H9 (cell line): ENCODE results near the gene CDH22. TPM values are rescaled to one million over a fixed set of nuclear protein-coding genes. Genes with fewer than 3 reads are reported as not detected.

ENCODE experiments used
- DNase-seq: peaks from one replicate; pipeline ENCODE4 v3.0.0-alpha.2; 2017
- H2AFZ ChIP-seq: one replicate; pipeline ENCODE4 v1.6.1; 2013; ENCODE audit warnings: mild to moderate bottlenecking, low read length, control low read depth, moderate library complexity
- H2AK5ac ChIP-seq: 2 replicates; pipeline ENCODE4 v1.6.1; 2013; ENCODE audit warnings: low read length, control low read depth, mixed read lengths; ENCODE audit not compliant: insufficient read length
- H2BK120ac ChIP-seq: one replicate; pipeline ENCODE4 v1.6.1; 2013; ENCODE audit warnings: low read depth, mild to moderate bottlenecking, low read length, control low read depth, inconsistent platforms; ENCODE audit not compliant: poor library complexity, severe bottlenecking
- H2BK12ac ChIP-seq: 2 replicates; pipeline ENCODE4 v1.6.1; 2013; ENCODE audit warnings: low read length, control low read depth, mixed read lengths, low read depth; ENCODE audit not compliant: insufficient read length
- H2BK15ac ChIP-seq: 2 replicates; pipeline ENCODE4 v1.6.1; 2013; ENCODE audit warnings: low read depth, low read length, control low read depth
- H2BK20ac ChIP-seq: one replicate; pipeline ENCODE4 v1.6.1; 2013; ENCODE audit warnings: low read depth, mild to moderate bottlenecking, low read length, control low read depth, inconsistent platforms; ENCODE audit not compliant: poor library complexity, severe bottlenecking
- H2BK5ac ChIP-seq: 2 replicates; pipeline ENCODE4 v1.6.1; 2013; ENCODE audit warnings: low read length, control low read depth, mixed read lengths; ENCODE audit not compliant: insufficient read length
- H3K14ac ChIP-seq: 2 replicates; pipeline ENCODE4 v1.6.1; 2013; ENCODE audit warnings: low read length, control low read depth; ENCODE audit not compliant: insufficient read depth
- H3K18ac ChIP-seq: 2 replicates; pipeline ENCODE4 v1.6.1; 2013; ENCODE audit warnings: low read depth, mild to moderate bottlenecking, mixed read lengths, low read length, control low read depth; ENCODE audit not compliant: insufficient read length
- H3K23ac ChIP-seq: 2 replicates; pipeline ENCODE4 v1.6.1; 2013; ENCODE audit warnings: low read length, control low read depth, mixed read lengths, low read depth; ENCODE audit not compliant: insufficient read length
- H3K23me2 ChIP-seq: 2 replicates; pipeline ENCODE4 v1.6.1; 2013; ENCODE audit warnings: low read depth, mild to moderate bottlenecking, mixed read lengths, low read length, control low read depth; ENCODE audit not compliant: insufficient read length, poor library complexity, severe bottlenecking
- H3K27ac ChIP-seq: 2 replicates; pipeline ENCODE4 v1.5.1; 2013; ENCODE audit warnings: low read length, control low read depth, mixed read lengths, low read depth; ENCODE audit not compliant: insufficient read length
- H3K27me3 ChIP-seq: 2 replicates; pipeline ENCODE4 v1.6.1; 2013; ENCODE audit warnings: low read length, control low read depth, inconsistent platforms; ENCODE audit not compliant: insufficient read depth
- H3K4ac ChIP-seq: 2 replicates; pipeline ENCODE4 v1.6.1; 2013; ENCODE audit warnings: low read depth, mild to moderate bottlenecking, control low read depth, inconsistent platforms, low read length, moderate library complexity
- H3K4me1 ChIP-seq: 2 replicates; pipeline ENCODE4 v1.6.1; 2013; ENCODE audit warnings: low read length, control low read depth, inconsistent platforms; ENCODE audit not compliant: insufficient read depth
- H3K4me2 ChIP-seq: 2 replicates; pipeline ENCODE4 v1.6.1; 2013; ENCODE audit warnings: low read length, control low read depth, mixed read lengths; ENCODE audit not compliant: insufficient read length, insufficient read depth
- H3K56ac ChIP-seq: 2 replicates; pipeline ENCODE4 v1.6.1; 2013; ENCODE audit warnings: low read depth, mild to moderate bottlenecking, mixed read lengths, low read length, control low read depth; ENCODE audit not compliant: insufficient read length
- H3K79me1 ChIP-seq: 2 replicates; pipeline ENCODE4 v1.6.1; 2013; ENCODE audit warnings: low read depth, mild to moderate bottlenecking, moderate library complexity, low read length, control low read depth, inconsistent platforms; ENCODE audit not compliant: insufficient read depth, poor library complexity, severe bottlenecking
- H3K79me2 ChIP-seq: 2 replicates; pipeline ENCODE4 v1.6.1; 2013; ENCODE audit warnings: low read length, control low read depth, inconsistent platforms; ENCODE audit not compliant: insufficient read depth
- H3K9ac ChIP-seq: 2 replicates; pipeline ENCODE4 v1.6.1; 2013; ENCODE audit warnings: low read length, control low read depth, mixed read lengths; ENCODE audit not compliant: insufficient read length; ENCODE audit errors: extremely low read depth
- H3K9me3 ChIP-seq: one replicate; pipeline ENCODE4 v1.6.1; 2013; ENCODE audit warnings: low read depth, low read length, inconsistent platforms; ENCODE audit not compliant: control insufficient read depth
- H3T11ph ChIP-seq: one replicate; pipeline ENCODE4 v1.6.1; 2013; ENCODE audit warnings: mild to moderate bottlenecking, low read length, control low read depth, inconsistent platforms
- H4K20me1 ChIP-seq: one replicate; pipeline ENCODE4 v1.6.1; 2013; ENCODE audit not compliant: control insufficient read depth, insufficient read length, insufficient read depth
- H4K5ac ChIP-seq: 2 replicates; pipeline ENCODE4 v1.6.1; 2013; ENCODE audit warnings: low read depth, mild to moderate bottlenecking, mixed read lengths, low read length, control low read depth; ENCODE audit not compliant: insufficient read length
- H4K8ac ChIP-seq: replicated peaks from 2 replicates; pipeline ENCODE4 v1.6.1; 2013; ENCODE audit warnings: low read length, control low read depth, mixed read lengths, low read depth; ENCODE audit not compliant: insufficient read length
- H4K91ac ChIP-seq: 2 replicates; pipeline ENCODE4 v1.6.1; 2013; ENCODE audit warnings: low read depth, mild to moderate bottlenecking, moderate library complexity, mixed read lengths, low read length, control low read depth; ENCODE audit not compliant: insufficient read length
- H3K27ac Mint-ChIP-seq, 3 experiments: 2 replicates in 2 of 3; 3 replicates in 1 of 3; pipeline ENCODE4 v1.8.0; 2020 to 2021; ENCODE audit warnings: mixed read lengths in 3 of 3, mild to moderate bottlenecking in 1 of 3, moderate library complexity in 1 of 3
- H3K27me3 Mint-ChIP-seq: 2 replicates; pipeline ENCODE4 v1.8.0; 2021; ENCODE audit warnings: low read depth, mild to moderate bottlenecking, moderate library complexity, mixed read lengths
- H3K36me3 Mint-ChIP-seq, 3 experiments: 2 replicates in 2 of 3; 3 replicates in 1 of 3; pipeline ENCODE4 v1.8.0; 2020 to 2021; ENCODE audit warnings: low read depth in 3 of 3, mixed read lengths in 3 of 3; ENCODE audit not compliant: insufficient read depth in 1 of 3
- H3K4me1 Mint-ChIP-seq, 2 experiments: 2 replicates each; pipeline ENCODE4 v1.8.0; 2020; ENCODE audit warnings: mixed read lengths in 2 of 2
- H3K4me3 Mint-ChIP-seq, 2 experiments: 2 replicates in 1 of 2; 3 replicates in 1 of 2; pipeline ENCODE4 v1.8.0; 2020 to 2021; ENCODE audit warnings: mild to moderate bottlenecking in 2 of 2, mixed read lengths in 2 of 2, moderate library complexity in 1 of 2
- H3K9me3 Mint-ChIP-seq, 2 experiments: 2 replicates in 1 of 2; 3 replicates in 1 of 2; pipeline ENCODE4 v1.8.0; 2020; ENCODE audit warnings: mild to moderate bottlenecking in 2 of 2, mixed read lengths in 2 of 2, moderate library complexity in 1 of 2
- CTCF ChIP-seq: fragments of 200-600 bp; sonication (generic); conservative IDR thresholded peaks from 3 replicates; pipeline ENCODE4 v1.8.0; 2021; ENCODE audit warnings: antibody characterized with exemption, mild to moderate bottlenecking
- WGBS: extraction: QIAGEN DNeasy Blood & Tissue Kit; methylation state at CpG from one replicate; pipeline ENCODE4 v1.1.7; 2013; ENCODE audit warnings: missing lambda C conversion rate, low lambda C conversion rate, mixed read lengths; ENCODE audit not compliant: insufficient read length; ENCODE audit errors: extremely low coverage; 5-methylcytosine and 5-hydroxymethylcytosine counted together
- total RNA-seq: library from RNA; stranded (reverse); gene quantifications from 2 replicates; pipeline ENCODE4 v1.2.1, GENCODE V29; 2021

The CDH22 gene
- total RNA-seq, 1 experiment from 2014 or later: not detected

- Histone ChIP-seq H3K79me2 (no peaks in the 10 kb centered on the region), H2BK20ac (no peak overlapping the region), H3T11ph (no peak overlapping the region), H2BK12ac (no peak overlapping the region), H3K23me2 (no peaks in the 10 kb centered on the region), H4K5ac (no peak overlapping the region), H2AK5ac (no peak overlapping the region), H4K8ac (no peak overlapping the region), H2BK120ac (no peak overlapping the region), H2BK5ac (no peak overlapping the region), H3K14ac (no peak overlapping the region), H3K4ac (no peak overlapping the region), H2BK15ac (no peak overlapping the region), H2AFZ (no peak overlapping the region), H3K9ac (no peak overlapping the region), H3K27ac (no peak overlapping the region), H4K91ac (no peak overlapping the region), H3K9me3 (no peaks in the 10 kb centered on the region), H3K56ac (no peak overlapping the region), H3K79me1 (no peaks in the 10 kb centered on the region), H3K18ac (no peak overlapping the region), H3K23ac (no peak overlapping the region), H3K4me2 (no peak overlapping the region), H3K4me1 (no peaks in the 10 kb centered on the region), H4K20me1 (no peaks in the 10 kb centered on the region), H3K27me3 (no peaks in the 10 kb centered on the region; the same call in 1 of the 2 replicates)
- no peak for DNase-seq
- Mint-ChIP-seq H3K36me3 (no peaks in the 10 kb centered on the region), H3K4me1 (peaks cover 0 to 22% of the 10 kb centered on the region in 2 experiments; a peak in 2 of 4 replicates), H3K27me3 (peaks cover 25% of the 10 kb centered on the region), H3K27ac (peak overlapping the region in 1 of 3 experiments; percentile 69; a peak in 1 of 7 replicates), H3K4me3 (no peak overlapping the region), H3K9me3 (no peaks in the 10 kb centered on the region; a peak in 2 of 5 replicates)
- TF ChIP-seq CTCF: no peak
- no CpG with 5 or more reads among the region's 4 CpGs for WGBS
These were observed 117.1 kb downstream of the CDH22 start for GRCh38 chr20:46191168-46191540.
